Measurements from ENCODE around the gene EIF1.
"Not testable (repeated sequence)": the region's sequence is repeated elsewhere in the genome, so short reads cannot be mapped to it uniquely, and the experiment has no call there.

EIF1 gene

GRCh38 chr17:41679740-41680425 is 8.8 kb upstream of the EIF1 start:
- no peak for DNase-seq

GRCh38 chr17:41680426-41681040 is 8.2 kb upstream of the EIF1 start:
- peak; percentile 85 for DNase-seq

DNA sequence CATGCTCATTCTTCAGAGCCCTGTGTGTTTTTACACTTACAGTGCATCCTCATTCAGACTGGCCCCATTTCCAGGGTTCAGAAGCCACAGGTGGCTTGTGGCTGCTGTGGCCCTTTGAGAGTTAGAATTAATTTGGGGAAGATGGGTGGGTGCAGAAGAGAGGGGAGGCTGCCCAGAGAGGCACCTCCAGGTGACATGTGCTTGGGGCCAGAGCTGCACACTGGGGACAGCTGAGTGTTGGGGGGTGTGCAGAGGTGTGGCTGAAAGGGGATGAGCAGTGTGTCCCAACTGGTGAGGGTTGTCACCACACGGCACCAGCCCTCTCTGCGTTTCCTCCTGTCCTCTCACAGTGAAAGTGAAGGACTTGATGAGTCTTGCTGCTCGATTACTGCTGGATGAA is 6.9 kb upstream of the EIF1 start:
- DNase-seq = no peak

GRCh38 chr17:41682631-41683030 is 6.1 kb upstream of the EIF1 start:
- DNase-seq = no peak

DNA sequence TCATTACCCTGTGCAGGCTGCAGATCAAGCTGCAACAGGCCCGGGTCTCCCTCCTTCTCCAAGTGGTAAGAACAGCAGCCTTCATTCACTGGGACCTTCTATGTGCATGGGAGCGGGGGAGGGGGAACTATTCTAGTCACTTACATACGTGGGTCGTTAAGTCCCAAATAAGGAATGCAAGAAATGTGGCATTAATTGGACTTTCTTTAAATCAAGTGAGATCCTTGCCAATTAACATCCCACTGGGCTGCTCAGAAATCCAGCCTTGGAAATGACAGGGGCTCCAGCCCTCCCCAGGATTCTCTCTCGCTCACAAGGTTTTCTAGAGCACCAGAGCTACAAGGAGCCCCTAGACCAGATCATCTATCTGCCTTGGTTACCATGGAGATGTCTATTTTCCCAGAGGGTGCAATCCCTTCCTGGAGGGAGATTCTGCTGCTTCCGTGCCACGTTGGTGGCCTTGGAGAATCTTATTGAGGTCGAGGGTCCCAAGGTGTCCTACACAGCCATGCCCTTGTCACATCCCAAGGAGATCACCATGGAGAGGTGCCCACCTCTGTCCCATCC is 5.2 kb upstream of the EIF1 start:
- no peak for DNase-seq

- DNase-seq = no peak
Measured at GRCh38 chr17:41684035-41684434, 4.7 kb upstream of the EIF1 start.

DNA sequence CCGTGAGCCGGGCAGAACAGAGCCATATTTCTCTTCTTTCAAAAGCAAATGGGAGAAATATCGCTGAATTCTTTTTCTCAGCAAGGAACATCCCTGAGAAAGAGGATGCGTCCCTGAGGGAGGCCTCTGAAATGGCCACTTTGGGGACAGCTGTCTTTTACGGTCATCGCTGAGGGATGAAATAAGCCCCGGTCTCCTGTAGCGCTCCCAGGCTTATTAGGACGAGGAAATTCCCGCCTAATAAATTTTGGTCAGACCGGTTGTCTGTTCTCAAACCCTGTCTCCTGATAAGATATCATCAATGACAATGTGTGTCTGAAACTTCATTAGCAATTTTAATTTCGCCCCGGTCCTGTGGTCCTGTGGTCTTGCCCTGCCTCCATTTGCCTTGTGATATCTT is 2.9 kb upstream of the EIF1 start:
- DNase-seq = not testable (repeated sequence)

DNA sequence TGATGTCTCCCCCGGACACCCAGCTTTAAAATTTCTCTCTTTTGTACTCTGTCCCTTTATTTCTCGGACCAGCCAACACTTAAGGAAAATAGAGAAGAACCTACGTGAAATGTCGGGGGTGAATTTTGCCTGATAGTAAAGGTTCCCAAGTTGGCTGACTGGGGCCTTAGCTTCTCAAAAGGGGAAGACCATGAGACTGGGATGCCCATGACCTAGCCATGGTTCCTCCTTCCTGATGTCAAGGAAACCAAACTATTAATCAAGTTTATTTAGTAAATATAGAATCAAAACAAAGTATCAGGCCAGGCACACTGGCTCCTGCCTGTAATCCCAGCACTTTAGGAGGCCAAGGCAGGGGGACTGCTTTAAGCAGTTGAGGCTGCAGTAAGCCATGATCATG is 2.4 kb upstream of the EIF1 start:
- DNase-seq = no peak

GRCh38 chr17:41687828-41688640 is 651 bp upstream of the EIF1 start:
- DNase-seq = peak; percentile 58

DNA sequence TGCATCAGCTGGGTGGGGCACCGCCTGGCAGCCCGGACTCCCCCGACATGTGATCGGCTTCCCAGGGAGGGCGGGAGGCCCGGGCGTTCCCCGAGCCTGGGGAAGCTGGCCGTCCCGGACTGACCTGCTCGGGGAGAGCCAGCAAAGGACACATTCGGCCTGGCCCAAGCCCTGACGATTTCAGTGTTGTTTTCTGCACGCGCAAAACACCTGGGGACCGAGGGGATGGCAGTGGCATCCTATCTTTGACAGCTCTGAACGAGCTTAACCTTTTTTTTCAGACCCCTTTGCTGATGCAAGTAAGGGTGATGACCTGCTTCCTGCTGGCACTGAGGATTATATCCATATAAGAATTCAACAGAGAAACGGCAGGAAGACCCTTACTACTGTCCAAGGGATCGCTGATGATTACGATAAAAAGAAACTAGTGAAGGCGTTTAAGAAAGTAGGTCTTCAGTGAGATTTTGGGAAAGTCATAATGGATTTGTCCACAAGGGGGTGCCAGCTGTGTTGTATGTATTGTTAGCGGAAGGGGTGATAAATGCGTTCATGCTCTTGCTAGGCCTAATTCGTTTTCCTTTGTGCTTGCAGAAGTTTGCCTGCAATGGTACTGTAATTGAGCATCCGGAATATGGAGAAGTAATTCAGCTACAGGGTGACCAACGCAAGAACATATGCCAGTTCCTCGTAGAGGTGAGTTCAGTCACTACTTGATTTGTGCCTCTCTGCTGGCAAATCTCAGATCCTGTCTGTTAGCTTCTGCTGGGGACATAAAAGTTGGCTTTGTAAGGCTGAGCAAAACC is 1.0 kb downstream of the EIF1 start:
- peak; percentile 11 for DNase-seq

GRCh38 chr17:41690497-41690896 is 1.8 kb downstream of the EIF1 start:
- DNase-seq = no peak

- DNase-seq = no peak
Measured at GRCh38 chr17:41691031-41691777, 2.5 kb downstream of the EIF1 start.

- no peak for DNase-seq
Measured at GRCh38 chr17:41692722-41693521, 4.2 kb downstream of the EIF1 start.

GRCh38 chr17:41695134-41695661 is 6.5 kb downstream of the EIF1 start:
- DNase-seq = no peak

GRCh38 chr17:41695954-41696757 is 7.5 kb downstream of the EIF1 start:
- peak; percentile 65 for DNase-seq

DNA sequence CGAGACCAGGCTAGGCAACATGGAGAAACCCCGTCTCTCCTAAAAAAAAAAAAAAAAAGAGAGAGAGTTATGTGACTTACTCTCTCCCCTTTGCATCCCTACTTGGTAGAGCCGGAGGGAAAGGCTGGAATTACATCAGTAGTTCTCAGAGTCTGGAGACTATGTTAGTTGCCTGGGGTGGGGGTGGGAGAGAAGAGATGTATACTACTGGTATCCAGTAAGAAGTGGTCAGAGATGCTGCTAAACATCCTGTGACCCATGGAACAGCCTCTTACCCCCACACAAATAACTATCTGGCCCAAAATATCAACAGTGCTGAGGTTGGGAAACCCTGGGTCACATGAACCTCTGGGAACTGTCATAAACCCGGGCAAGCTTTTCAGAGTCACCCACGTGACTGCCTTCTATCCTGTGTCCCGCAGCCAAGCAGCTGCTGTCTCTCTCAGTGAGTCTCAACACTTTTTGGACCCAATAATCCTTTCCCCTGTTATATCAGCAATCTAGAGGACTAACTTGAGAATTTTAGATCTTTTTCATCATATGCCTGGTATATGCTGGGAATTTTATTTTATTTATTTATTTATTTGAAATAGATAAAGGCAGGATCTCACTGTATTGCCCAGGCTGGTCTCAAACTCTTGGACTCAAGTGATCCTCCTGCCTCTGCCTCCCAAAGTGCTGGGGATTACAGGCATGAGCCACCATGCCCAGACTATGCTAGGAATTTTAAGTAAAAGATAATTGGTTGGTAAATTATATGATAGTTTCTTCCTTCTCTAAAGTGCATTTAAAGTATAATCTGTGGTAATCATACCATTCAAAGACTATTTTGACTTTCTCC is 8.7 kb downstream of the EIF1 start:
- no peak for DNase-seq

DNA sequence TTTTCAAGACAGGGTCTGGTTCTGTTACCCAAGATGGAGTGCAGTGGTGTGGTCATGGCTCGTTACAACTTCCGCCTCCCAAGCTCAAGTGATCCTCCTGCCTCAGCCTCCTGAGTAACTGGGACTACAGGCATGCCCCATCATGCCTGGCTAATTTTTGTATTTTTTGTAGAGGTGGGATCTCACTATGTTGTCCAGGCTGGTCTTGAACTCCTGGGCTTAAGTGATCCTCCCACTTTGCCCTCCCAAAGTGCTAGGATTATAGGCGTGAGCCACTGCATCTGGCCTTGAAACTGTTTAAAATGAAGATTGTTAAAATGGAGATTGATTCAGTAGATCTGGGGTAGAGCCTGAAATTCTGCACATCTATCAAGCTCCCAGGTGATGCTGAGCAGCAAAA is 12.2 kb downstream of the EIF1 start:
- DNase-seq = not testable (repeated sequence)

DNA sequence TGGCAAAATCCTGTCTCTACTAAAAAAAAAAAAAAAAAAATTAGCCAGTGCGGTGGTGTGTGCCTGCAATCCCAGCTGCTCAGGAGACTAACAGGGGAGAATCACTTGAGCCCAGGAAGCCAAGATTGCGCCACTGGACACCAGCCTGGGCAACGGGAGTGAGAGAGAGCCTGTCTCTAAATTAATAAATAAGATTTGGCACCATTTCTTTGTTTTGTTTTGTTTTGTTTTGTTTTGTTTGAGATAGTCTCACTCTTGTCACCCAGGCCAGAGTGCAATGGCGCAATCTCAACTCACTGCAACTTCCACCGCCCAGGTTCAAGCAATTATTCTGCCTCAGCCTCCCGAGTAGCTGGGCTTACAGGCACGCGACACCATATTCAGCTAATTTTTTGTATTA is 14.0 kb downstream of the EIF1 start:
- DNase-seq = no peak

Measured in NCI-H345 (cell line).